Measurements from ENCODE around the gene ACAT2.
"Not testable (repeated sequence)": the region's sequence is repeated elsewhere in the genome, so short reads cannot be mapped to it uniquely, and the experiment has no call there.

The ACAT2 gene

DNA sequence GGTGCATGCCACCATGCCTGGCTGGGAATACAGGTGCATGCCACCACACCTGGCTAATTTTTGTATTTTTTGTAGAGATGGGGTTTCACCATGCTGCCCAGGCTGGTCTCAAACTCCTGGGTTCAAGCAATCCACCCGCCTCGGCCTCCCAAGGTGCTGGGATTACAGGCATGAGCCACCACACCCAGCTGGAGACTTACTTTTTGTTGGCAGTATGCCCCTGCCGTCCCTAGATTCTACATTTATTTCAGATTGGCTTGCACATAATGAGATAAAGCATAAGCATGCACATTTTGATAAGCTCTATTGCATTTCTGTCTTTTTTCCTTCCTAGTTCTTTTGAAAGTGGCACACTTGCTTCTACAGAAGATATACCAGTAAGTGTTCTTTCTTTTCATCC is 54.9 kb downstream of the ACAT2 start:
- not testable (repeated sequence) for DNase-seq

DNA sequence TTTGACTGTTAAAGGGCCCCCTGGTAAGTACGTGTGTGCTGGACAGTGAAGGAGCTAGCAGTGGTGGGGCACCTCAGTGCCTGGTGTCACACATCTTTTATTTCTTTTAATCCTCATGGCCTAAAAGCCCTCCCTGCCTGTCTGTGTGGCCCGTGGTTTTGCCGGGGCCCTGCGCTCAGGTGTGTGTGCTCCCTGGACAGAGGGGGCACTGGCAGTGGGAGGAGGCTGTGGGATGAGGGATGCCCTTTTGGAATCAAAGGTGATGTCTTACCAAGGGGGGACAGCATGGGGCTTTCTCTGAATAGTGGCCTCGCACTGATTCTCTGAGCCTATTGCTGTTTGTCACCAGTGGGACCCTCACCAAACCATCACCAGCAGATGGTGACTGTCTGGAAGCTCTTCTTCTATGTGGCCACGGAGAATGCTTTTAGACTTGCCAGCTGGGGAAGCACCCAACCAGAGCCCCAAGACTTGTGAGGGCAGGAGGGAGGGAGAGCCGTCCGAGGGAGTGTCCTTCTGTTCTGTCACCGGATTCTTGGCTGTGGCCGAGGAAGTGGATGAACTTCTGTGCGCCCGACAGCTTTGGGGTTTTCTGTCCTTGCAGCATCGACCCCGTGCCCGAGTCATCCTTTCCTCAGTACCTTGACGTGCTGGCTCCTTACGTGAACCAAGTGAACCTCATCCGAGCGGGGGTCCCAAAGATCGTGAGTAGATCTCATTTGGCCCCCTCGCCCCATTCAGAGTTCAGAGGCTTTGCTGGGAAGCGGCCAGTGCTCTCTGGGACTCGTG is 56.3 kb downstream of the ACAT2 start:
- DNase-seq, result no peak

DNA sequence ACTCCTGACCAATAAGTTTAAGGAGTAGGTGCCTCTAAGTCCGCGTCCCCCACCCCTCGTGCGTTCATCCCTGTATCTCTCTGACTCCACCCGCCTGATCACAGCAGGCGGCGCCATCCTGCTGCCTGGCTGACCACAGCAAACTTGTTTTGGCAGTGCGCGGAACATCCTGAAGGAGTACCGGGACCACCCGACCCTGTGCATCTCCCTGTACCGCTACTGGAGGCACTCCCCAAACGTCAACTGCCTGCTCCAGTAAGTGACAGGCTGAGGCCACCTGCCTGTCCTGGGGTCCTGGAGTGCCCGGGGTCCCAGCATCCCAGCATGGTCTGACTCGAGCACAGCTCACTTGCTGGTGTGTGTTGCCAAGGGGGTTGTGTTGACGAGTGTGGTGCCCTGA is 57.3 kb downstream of the ACAT2 start:
- no peak for DNase-seq

DNA sequence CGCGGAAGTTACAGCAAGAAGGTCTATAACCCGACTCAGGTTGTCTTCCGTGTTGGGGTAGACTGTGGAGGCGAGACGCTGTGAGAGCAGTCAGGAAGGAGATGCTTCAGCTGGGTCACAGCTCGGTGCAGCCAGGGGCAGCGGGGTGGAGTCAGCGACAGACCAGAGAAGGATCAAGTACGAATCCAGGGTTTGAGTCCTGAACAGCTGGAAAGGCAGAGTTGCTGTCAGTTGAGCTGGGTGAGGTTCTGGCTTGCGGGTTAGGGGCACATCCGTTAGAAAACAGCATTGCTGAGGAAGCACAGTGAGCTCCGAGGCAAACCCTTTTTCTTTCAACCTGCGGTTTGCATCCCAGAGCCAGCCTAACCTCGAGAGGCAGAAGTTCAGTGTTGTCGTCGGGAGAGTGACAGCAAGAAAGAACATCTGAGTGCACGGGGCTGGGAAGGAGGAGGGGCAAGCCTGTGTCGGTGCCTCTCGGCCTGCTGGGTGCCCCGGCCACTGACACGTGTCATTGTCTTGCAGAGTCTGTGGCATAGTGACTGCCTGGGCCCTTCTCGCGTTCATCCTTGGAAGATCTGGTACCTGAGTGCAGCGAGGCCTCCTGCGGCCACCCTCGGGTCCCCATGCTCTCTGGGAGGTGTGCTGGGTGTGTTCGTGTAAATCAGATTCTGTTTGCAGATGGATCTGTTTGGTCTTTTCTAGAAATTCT is 58.2 kb downstream of the ACAT2 start:
- DNase-seq, result no peak

DNA sequence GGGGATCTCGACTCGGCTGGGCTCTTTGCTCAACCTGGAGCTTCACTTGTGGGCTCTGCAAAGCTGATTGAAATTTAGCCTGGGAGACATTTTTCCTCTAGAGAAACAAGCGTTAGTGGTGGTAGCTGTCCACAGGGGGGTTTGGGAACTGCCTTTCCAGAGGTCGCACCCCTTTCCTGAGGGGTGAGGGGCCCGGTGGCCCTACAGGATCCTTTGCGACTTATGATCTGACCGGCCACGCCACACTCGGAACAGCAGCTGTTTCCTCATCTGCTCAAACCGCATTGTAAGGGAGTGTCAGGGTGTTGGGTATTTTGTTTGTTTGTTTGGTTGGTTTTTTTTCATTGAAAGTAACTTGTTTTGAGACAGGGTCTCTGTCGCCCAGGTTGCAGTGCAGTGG is 59.3 kb downstream of the ACAT2 start:
- DNase-seq, result no peak

DNA sequence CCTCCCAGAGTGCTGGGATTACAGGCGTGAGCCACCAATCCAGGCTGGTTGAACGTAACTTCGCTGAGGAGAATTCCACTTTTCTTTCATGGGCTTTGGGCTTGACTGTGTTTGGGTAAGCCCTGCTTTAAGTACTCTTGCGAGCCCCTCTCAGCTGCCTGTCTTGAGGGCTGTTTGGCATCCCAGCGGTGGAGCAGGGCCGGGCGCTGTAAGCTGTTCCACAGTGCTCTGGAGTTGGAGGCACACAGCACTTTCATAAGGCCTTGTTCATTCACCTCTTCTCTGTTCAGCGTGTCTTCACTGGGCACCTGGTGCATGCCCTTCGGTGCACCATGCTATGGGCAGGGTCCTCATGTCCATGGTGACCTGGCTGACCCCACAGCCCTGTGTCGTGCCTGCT is 59.9 kb downstream of the ACAT2 start:
- no peak for DNase-seq

DNA sequence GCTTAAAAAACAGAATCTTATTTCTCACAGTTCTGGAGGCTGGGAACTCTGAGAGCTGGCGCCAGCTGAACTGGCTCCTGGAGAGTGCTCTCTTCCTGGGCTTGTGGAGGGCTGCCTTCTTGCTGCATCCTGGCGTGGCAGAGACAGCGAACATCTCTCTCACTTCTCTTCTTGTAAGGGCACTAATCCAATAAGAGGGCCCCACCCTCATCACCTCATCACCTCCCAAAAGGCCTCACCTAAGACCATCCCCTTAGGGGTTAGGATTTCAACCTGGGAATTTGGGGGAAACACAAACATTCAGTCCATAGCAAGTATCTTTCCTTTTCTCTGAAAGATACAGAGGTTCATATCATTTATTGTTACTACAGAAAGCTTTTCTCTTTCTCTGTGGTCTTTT is 62.1 kb downstream of the ACAT2 start:
- no peak for DNase-seq

GRCh38 chr6:159824690-159825089 is 62.8 kb downstream of the ACAT2 start:
- DNase-seq, result not testable (repeated sequence)

- no peak for DNase-seq
Observed at GRCh38 chr6:159826004-159826403, 64.2 kb downstream of the ACAT2 start.

- no peak for DNase-seq
Observed at GRCh38 chr6:159826968-159827647, 65.3 kb downstream of the ACAT2 start.

DNA sequence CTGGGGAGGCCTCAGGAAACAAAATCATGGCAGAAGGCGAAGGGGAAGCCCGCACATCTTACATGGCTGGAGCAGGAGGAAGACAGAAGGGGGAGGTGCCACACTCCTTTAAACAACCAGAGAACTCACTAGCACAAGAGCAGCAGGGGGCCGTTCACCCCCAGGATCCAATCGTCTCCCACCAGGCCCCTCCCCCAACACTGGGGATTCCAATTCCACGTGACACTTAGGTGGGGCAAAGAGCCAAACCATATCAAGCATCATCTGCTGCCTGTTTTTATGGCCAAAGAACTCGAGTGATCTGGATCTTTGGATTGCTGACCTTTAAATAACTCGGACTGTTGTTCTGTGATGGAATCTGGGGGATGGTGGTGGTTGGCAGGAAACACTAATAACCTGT is 66.2 kb downstream of the ACAT2 start:
- DNase-seq, result no peak
